ENCODE data around the gene UCN2. TPM values are rescaled to one million over a fixed set of nuclear protein-coding genes. Genes with fewer than 3 reads are reported as not detected.
"Not testable (repeated sequence)": the region's sequence is repeated elsewhere in the genome, so short reads cannot be mapped to it uniquely, and the experiment has no call there.

Gene UCN2
- total RNA-seq, 3 donors from 2014 or later = 0.44 TPM; not detected in 2

DNA sequence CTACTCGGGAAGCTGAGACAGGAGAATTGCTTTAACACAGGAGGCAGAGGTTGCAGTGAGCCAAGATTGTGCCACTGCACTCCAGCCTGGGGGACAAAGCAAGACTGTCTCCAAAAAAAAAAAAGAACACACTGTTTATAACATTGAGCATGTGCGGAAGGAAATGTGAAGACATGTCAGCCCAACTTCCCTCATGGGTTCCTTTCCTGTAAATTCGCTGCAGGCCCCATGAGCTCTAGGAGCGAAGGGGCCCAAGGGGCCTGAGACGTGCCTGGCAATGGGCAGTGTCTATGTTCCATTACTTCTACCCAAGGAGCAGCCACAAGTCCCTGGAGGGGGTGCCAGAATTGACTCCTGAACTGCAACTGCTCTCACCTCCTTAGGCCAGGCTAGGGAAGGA, 10.2 kb downstream of the UCN2 start:
- H3K27ac ChIP-seq = no peak overlapping the region
- H3K27me3 ChIP-seq = no peaks in the 10 kb centered on the region
- no peaks in the 10 kb centered on the region for H3K36me3 ChIP-seq
- DNase-seq (ENCODE audit: low spot score in 2 of 2) = no peak
- H3K9me3 ChIP-seq = no peaks in the 10 kb centered on the region
- intact Hi-C loops (cut with DNase I; ENCODE audit: low total_unique reads) = loop anchor here (5.0 kb wide), 1 partner anchor 91 kb away; no protein-coding TSS in a partner anchor
- TF ChIP-seq POLR2AphosphoS5 (IDR thresholded peaks at IDR 0.05) (no peak), POLR2A (IDR thresholded peaks at IDR 0.05) (no peak)
- TF ChIP-seq, protein P1, sequence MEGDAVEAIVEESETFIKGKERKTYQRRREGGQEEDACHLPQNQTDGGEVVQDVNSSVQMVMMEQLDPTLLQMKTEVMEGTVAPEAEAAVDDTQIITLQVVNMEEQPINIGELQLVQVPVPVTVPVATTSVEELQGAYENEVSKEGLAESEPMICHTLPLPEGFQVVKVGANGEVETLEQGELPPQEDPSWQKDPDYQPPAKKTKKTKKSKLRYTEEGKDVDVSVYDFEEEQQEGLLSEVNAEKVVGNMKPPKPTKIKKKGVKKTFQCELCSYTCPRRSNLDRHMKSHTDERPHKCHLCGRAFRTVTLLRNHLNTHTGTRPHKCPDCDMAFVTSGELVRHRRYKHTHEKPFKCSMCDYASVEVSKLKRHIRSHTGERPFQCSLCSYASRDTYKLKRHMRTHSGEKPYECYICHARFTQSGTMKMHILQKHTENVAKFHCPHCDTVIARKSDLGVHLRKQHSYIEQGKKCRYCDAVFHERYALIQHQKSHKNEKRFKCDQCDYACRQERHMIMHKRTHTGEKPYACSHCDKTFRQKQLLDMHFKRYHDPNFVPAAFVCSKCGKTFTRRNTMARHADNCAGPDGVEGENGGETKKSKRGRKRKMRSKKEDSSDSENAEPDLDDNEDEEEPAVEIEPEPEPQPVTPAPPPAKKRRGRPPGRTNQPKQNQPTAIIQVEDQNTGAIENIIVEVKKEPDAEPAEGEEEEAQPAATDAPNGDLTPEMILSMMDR (IDR thresholded peaks at IDR 0.05) = no peak
- no peak overlapping the region for H3K4me3 ChIP-seq
- peaks cover 0 to 4% of the 10 kb centered on the region in 2 donors for H3K4me1 ChIP-seq

DNA sequence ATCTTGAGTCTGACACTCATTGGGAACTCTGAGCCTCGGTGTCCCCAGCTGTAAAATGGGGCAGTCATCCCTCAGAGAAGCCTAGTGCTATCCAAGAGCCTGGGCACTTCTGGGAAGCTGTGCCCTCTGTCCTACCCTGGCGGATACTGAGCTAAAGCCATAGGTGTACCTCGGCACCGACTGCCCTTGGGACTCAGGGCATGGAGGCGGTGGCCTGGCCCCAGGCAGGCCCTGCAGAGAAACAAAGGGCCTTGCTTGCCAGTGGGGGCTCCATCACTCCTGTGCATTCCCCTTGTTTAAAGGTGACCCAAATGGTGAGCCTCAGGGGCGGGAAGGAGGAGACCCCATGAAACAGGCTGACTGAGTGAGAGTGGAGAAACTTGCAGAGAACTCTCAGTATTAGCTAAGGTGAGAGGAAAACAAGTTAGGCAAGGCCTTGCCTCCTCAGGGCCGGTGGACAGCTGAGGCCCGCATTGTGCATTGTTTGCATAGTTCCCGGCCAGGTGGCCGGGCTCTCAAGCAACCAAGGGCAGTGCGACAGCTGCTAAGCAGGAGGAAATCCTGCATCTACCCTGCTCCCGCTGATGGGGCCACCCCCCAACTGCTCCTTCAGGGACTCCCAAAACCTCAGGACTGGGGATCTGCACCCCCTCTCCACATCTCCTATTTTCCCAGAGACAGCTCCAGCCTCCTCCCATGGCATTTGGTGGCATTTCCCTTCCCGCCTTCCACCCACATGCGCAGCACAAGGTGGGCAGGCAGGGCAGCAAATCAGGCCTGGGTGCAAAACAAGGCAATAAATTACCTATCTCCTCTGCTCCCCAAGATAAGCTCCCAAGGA, 11.2 kb downstream of the UCN2 start:
- Histone ChIP-seq H3K9me3 (no peaks in the 10 kb centered on the region), H3K27ac (peak overlapping the region; percentile 45 to 57), H3K36me3 (no peaks in the 10 kb centered on the region), H3K4me1 (peaks cover 0 to 4% of the 10 kb centered on the region in 2 donors), H3K4me3 (no peak overlapping the region), H3K27me3 (no peaks in the 10 kb centered on the region)
- TF ChIP-seq, protein P1 (IDR thresholded peaks at IDR 0.05) = no peak
- TF ChIP-seq POLR2A (IDR thresholded peaks at IDR 0.05) (no peak), POLR2AphosphoS5 (IDR thresholded peaks at IDR 0.05) (no peak)
- intact Hi-C loops (cut with DNase I; ENCODE audit: low total_unique reads) = loop anchor here (5.0 kb wide), 1 partner anchor 90 kb away; no protein-coding TSS in a partner anchor
- DNase-seq (ENCODE audit: low spot score in 2 of 2) = peak in 1 of 2 donors; percentile 45

DNA sequence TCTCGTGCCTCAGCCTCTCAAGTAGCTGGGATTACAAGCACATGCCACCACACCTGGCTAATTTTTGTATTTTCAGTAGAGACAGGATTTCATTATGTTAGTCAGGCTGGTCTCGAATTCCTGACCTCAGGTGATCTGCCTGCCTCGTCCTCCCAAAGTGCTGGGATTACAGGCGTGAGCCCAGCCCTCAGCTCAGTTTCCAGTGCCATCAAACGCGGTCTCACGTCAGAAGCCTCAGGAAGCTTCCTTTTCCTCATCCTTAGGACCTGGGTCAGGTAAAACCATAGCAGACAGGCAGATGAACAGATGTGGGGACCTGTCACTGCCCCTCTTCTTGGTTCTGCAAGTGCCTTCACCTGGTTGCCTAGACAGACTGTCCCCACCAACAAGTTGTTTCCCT, 11.9 kb downstream of the UCN2 start:
- peak overlapping the region; percentile 45 to 57 for H3K27ac ChIP-seq
- not testable (repeated sequence) for H3K4me3 ChIP-seq; H3K36me3 ChIP-seq; H3K27me3 ChIP-seq; H3K9me3 ChIP-seq; H3K4me1 ChIP-seq; DNase-seq (ENCODE audit: low spot score in 2 of 2)
- intact Hi-C loops (cut with DNase I; ENCODE audit: low total_unique reads) = loop anchor here (5.0 kb wide), 1 partner anchor 89 kb away; no protein-coding TSS in a partner anchor

DNA sequence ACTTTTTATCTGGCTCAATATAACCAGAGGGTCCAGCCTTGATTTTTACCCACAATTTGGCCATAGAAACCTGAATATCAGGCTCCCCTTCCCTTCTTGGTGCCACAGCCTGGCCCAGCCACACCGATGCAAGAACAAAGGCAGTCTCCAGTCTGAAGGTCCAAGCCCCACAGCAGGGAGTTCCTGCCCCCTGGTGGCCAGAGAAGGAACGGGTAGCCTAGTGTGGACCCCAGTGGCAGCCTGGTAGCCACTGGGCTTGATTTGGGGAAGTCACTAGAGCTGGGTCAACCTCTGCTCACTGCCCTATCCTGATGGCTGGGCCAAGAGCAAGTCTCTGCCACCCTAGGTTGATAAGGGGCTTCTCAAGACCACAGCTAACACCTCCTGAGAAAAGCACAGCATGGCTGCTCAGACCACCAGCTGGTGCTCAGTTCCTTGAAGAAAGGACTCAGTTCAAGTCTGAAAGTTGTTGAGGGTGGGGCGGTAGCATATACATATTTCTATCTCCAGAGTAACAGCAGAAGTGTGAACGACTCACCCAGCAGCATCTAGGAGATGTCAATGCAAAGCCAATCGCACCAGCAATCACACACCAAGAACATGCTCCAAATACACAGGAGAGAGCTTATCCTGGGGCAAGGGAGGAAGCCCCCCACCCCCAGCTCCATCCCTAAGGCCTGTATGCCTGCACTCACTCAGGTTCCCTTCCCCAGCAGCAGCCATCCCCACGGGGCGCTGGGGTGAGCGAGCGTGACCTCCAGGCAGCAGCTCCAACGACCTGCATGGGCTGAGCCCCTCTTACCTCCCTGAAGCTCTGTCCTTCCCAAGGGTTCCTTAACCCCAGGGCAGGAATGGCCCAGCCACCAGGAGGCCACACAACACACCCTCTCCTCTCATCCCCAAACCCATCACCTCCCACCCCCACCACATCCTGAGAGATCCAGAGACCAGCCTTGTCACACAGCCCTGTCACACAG, 14.6 kb downstream of the UCN2 start:
- peak; percentile 75 to 83 for DNase-seq (ENCODE audit: low spot score in 2 of 2)
- H3K27me3 ChIP-seq = no peaks in the 10 kb centered on the region
- TF ChIP-seq, protein P1 (IDR thresholded peaks at IDR 0.05) = peak; percentile 90 to 96 (median 92)
- TF ChIP-seq POLR2A (IDR thresholded peaks at IDR 0.05) (no peak), POLR2AphosphoS5 (IDR thresholded peaks at IDR 0.05) (peak in 2 of 3 donors; percentile 43 to 45)
- H3K27ac ChIP-seq = no peak overlapping the region
- intact Hi-C loops (cut with DNase I; ENCODE audit: low total_unique reads) = no loop called here
- no peaks in the 10 kb centered on the region for H3K36me3 ChIP-seq
- H3K4me3 ChIP-seq = no peak overlapping the region
- H3K4me1 ChIP-seq = no peaks in the 10 kb centered on the region
- no peaks in the 10 kb centered on the region for H3K9me3 ChIP-seq

DNA sequence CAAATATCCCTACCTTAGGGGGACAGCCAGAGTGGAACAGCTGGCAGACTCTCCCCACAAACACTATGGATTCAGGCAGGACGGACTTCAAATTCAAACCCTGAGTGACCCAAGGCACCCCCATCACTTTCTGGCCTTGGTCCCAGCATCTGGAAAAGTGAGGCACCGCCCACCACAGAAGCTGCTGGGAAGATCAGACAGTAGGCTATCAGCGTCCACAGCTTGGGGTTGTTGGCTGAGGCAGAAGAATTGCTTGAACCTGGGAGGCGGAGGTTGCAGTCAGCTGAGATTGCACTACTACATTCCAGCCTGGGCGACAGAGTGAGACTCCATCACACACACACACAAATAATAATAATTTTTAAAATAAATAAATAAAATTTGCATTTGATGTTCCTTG, 15.5 kb downstream of the UCN2 start:
- no peak for DNase-seq (ENCODE audit: low spot score in 2 of 2)
- Histone ChIP-seq H3K9me3 (no peaks in the 10 kb centered on the region), H3K27ac (no peak overlapping the region), H3K27me3 (no peaks in the 10 kb centered on the region), H3K4me3 (no peak overlapping the region), H3K36me3 (no peaks in the 10 kb centered on the region), H3K4me1 (no peaks in the 10 kb centered on the region)
- intact Hi-C loops (cut with DNase I; ENCODE audit: low total_unique reads) = no loop called here
- TF ChIP-seq, protein P1 (IDR thresholded peaks at IDR 0.05) = no peak
- TF ChIP-seq POLR2A (IDR thresholded peaks at IDR 0.05) (no peak), POLR2AphosphoS5 (IDR thresholded peaks at IDR 0.05) (no peak)
